Caco-2 (cell line): ENCODE results near the gene SELENOV. TPM values are rescaled to one million over a fixed set of nuclear protein-coding genes. Genes with fewer than 3 reads are reported as not detected.

Source experiments
- BruUV-seq: library from RNA; stranded (reverse); fragments of 400-500 nt; replicated peaks from 2 replicates; lab custom pipeline; 2021; lab: Mats Ljungman, UMichigan
- CTCF ChIA-PET: fragments of 300-600 bp; sonication (Branson Sonifier 250); formaldehyde crosslinking; loops from one replicate; lab custom pipeline; 2022; ENCODE audit warnings: antibody characterized with exemption; lab: Charles Lee
- POLR2A ChIA-PET: fragments of 300-600 bp; sonication (Branson Sonifier 250); formaldehyde crosslinking; loops from one replicate; lab custom pipeline; 2022; ENCODE audit warnings: antibody characterized with exemption; lab: Charles Lee
- DNase-seq, 2 experiments: peaks; one replicate each; pipeline versions ENCODE4 v3.0.0 to v3.0.0-alpha.2; 2020 to 2022
- H3K27me3 ChIP-seq: replicated peaks from 2 replicates; pipeline ENCODE4 v1.6.0; 2011; ENCODE audit warnings: low read length; ENCODE audit not compliant: control insufficient read depth, insufficient read depth
- H3K36me3 ChIP-seq: 2 replicates; pipeline ENCODE4 v1.5.1; 2011; ENCODE audit warnings: low read length; ENCODE audit not compliant: control insufficient read depth, insufficient read depth
- H3K4me1 ChIP-seq: fragments of 250-450 bp; sonication (Bioruptor Pico); 2 replicates; pipeline ENCODE4 v1.5.1; 2020; ENCODE audit warnings: mild to moderate bottlenecking
- H3K4me3 ChIP-seq: 2 replicates; pipeline ENCODE4 v1.5.1; 2011; ENCODE audit warnings: low read depth, mild to moderate bottlenecking, control low read depth, low read length
- H3K9me3 ChIP-seq: fragments of 250-450 bp; sonication (Bioruptor Pico); 2 replicates; pipeline ENCODE4 v1.5.1; 2020; ENCODE audit warnings: mild to moderate bottlenecking, moderate library complexity
- H3K27ac Mint-ChIP-seq: one replicate; pipeline ENCODE4 v1.8.0; 2022; ENCODE audit warnings: mixed read lengths; ENCODE audit not compliant: unreplicated experiment
- H3K27me3 Mint-ChIP-seq: one replicate; pipeline ENCODE4 v1.8.0; 2022; ENCODE audit warnings: mixed read lengths; ENCODE audit not compliant: insufficient read depth, unreplicated experiment
- H3K36me3 Mint-ChIP-seq: one replicate; pipeline ENCODE4 v1.8.0; 2022; ENCODE audit warnings: mild to moderate bottlenecking, mixed read lengths; ENCODE audit not compliant: insufficient read depth, unreplicated experiment
- H3K4me1 Mint-ChIP-seq: one replicate; pipeline ENCODE4 v1.8.0; 2022; ENCODE audit warnings: low read depth, mixed read lengths; ENCODE audit not compliant: unreplicated experiment
- H3K4me3 Mint-ChIP-seq: one replicate; pipeline ENCODE4 v1.8.0; 2022; ENCODE audit warnings: mild to moderate bottlenecking, moderate library complexity, mixed read lengths; ENCODE audit not compliant: unreplicated experiment
- H3K9me3 Mint-ChIP-seq: one replicate; pipeline ENCODE4 v1.8.0; 2022; ENCODE audit warnings: mixed read lengths; ENCODE audit not compliant: unreplicated experiment
- intact Hi-C: fragments of 100-400 bp; cut with micrococcal nuclease; formaldehyde crosslinking; loops from one replicate; pipeline ENCODE4 v1.10.0; 2022; ENCODE audit not compliant: unreplicated experiment
- total RNA-seq: library from RNA; stranded (reverse); gene quantifications from 2 replicates; pipeline ENCODE4 v1.2.3, GENCODE V29; 2022
- TF ChIP-seq, protein P1 (sequence below), 2 experiments: fragments of 200-600 bp in 1 of 2; IDR thresholded peaks; 1 replicate in 1 of 2; 2 replicates in 1 of 2; pipeline versions ENCODE4 v1.5.1 to v1.8.0; 2011 to 2022; ENCODE audit warnings: antibody characterized with exemption in 1 of 2, control low read depth in 1 of 2, inconsistent platforms in 1 of 2, low read depth in 1 of 2, low read length in 1 of 2, mild to moderate bottlenecking in 1 of 2, moderate library complexity in 1 of 2; ENCODE audit not compliant: insufficient read depth in 1 of 2, severe bottlenecking in 1 of 2, unreplicated experiment in 1 of 2

Gene SELENOV
- total RNA-seq, 1 experiment from 2014 or later = 1.6 TPM

DNA sequence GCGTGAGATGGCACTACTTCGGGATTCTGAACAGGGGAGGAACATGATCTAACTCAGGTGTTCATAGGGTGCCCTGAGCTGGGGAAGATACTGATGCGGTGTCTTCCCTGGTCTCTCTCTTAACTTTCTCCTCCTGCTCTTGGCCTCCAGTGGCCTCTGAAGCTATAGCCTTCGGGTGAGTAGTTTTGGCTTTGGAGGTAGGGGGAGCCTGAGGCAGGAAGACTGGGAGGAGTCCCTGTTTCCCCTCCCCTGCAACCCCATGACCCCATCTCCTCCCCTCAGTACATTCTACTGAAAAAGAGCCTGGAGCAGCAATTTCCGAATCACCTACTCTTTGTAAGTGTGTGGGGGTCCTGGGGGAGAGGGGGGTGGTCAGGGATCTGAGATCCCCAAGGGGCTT, 3.5 kb downstream of the SELENOV start:
- ChIA-PET CTCF (interaction anchor here (0.6 to 1.5 kb wide), 2 partner anchors 8 to 15 kb away, joined by 5 to 6 read pairs; no protein-coding TSS in a partner anchor), POLR2A (no interaction called here)
- Mint-ChIP-seq H3K27ac (no peak overlapping the region), H3K9me3 (no peaks in the 10 kb centered on the region), H3K27me3 (peaks cover 5% of the 10 kb centered on the region), H3K4me1 (no peaks in the 10 kb centered on the region), H3K36me3 (no peaks in the 10 kb centered on the region), H3K4me3 (no peak overlapping the region)
- intact Hi-C loops = no loop called here
- no peak for DNase-seq
- no TSS peak for BruUV-seq
- Histone ChIP-seq H3K4me3 (no peak overlapping the region), H3K4me1 (no peaks in the 10 kb centered on the region), H3K36me3 (no peaks in the 10 kb centered on the region), H3K27me3 (no peaks in the 10 kb centered on the region), H3K9me3 (no peaks in the 10 kb centered on the region)
- TF ChIP-seq, protein P1, sequence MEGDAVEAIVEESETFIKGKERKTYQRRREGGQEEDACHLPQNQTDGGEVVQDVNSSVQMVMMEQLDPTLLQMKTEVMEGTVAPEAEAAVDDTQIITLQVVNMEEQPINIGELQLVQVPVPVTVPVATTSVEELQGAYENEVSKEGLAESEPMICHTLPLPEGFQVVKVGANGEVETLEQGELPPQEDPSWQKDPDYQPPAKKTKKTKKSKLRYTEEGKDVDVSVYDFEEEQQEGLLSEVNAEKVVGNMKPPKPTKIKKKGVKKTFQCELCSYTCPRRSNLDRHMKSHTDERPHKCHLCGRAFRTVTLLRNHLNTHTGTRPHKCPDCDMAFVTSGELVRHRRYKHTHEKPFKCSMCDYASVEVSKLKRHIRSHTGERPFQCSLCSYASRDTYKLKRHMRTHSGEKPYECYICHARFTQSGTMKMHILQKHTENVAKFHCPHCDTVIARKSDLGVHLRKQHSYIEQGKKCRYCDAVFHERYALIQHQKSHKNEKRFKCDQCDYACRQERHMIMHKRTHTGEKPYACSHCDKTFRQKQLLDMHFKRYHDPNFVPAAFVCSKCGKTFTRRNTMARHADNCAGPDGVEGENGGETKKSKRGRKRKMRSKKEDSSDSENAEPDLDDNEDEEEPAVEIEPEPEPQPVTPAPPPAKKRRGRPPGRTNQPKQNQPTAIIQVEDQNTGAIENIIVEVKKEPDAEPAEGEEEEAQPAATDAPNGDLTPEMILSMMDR (IDR thresholded peaks at IDR 0.05; ENCODE audit: insufficient read depth in 1 of 2, low read depth in 1 of 2, low read length in 1 of 2, severe bottlenecking in 1 of 2, unreplicated experiment in 1 of 2) = no peak

DNA sequence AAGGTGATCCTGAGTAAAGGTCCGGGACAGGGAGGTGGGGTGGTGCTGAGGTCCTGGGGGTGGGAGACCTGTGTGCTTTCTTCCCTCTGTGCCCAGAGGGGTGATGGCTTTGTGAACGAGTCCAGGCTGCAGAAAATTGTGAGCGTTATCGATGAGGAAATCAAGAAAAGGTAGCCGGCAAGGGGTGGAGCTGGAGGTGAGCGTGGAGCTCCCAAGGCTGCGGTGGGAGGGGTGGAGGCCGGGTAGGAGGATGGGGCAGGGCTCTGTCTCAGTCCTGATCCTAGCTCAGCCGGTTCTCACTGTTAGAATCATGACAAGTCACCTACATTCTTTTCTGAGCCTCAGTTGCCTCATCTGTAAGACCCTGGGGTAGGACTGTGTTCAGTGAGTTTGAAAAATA, 4.0 kb downstream of the SELENOV start:
- Mint-ChIP-seq H3K27me3 (peaks cover 5% of the 10 kb centered on the region), H3K27ac (no peak overlapping the region), H3K4me1 (no peaks in the 10 kb centered on the region), H3K4me3 (no peak overlapping the region), H3K9me3 (no peaks in the 10 kb centered on the region), H3K36me3 (no peaks in the 10 kb centered on the region)
- TF ChIP-seq, protein P1 (IDR thresholded peaks at IDR 0.05; ENCODE audit: insufficient read depth in 1 of 2, low read depth in 1 of 2, low read length in 1 of 2, severe bottlenecking in 1 of 2, unreplicated experiment in 1 of 2) = no peak
- Histone ChIP-seq H3K4me1 (no peaks in the 10 kb centered on the region), H3K4me3 (no peak overlapping the region), H3K27me3 (no peaks in the 10 kb centered on the region), H3K9me3 (no peaks in the 10 kb centered on the region), H3K36me3 (no peaks in the 10 kb centered on the region)
- POLR2A ChIA-PET = no interaction called here
- no TSS peak for BruUV-seq
- DNase-seq = no peak
- CTCF ChIA-PET = interaction anchor here (0.6 to 1.5 kb wide), 2 partner anchors 9 to 16 kb away, joined by 5 to 6 read pairs; no protein-coding TSS in a partner anchor
- intact Hi-C loops = no loop called here

DNA sequence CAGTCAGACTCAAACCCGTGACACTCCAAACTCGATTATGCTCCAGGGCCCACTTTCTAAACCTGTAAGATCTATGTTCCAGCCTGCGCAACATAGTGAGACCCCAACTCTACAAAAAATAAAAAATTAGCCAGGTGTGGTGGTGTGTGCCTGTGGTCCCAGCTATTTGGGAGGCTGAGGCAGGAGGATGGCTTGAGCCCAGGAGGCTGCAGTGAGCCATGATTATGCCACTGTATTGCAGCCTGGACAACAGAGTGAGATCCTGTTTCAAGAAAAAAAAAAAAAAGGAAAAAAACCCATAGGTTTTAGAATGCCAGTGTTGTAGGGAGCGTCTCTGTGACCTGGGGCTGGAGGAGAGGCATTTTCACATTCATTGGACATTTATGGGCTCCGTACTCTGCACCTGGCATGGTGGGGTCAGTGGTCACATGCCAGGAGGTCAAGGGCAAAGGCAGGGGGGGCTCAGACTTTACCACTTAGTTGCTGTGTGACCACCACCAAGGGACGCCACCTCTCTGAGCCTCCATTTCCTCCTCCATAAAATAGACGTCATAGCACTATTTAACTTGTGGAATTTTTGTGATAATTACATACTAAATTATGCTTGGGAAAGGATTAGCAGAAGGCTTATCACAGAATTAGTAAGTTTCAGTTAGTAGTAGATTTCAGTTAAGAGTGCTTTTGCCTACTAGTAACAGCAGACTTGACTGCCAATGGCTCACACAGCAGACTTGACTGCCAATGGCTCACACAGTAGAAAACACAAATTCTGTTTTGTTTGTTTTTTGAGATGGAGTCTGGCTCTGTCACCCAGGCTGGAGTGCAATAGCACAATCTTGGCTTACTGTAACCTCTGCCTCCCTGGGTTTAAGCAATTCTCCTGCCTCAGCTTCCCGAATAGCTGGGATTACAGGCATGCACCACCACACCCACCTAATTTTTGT, 5.9 kb downstream of the SELENOV start:
- TF ChIP-seq, protein P1 (IDR thresholded peaks at IDR 0.05; ENCODE audit: insufficient read depth in 1 of 2, low read depth in 1 of 2, low read length in 1 of 2, severe bottlenecking in 1 of 2, unreplicated experiment in 1 of 2) = no peak
- CTCF ChIA-PET = no interaction called here
- no TSS peak for BruUV-seq
- Mint-ChIP-seq H3K27me3 (peaks cover 5% of the 10 kb centered on the region), H3K36me3 (no peaks in the 10 kb centered on the region), H3K9me3 (no peaks in the 10 kb centered on the region), H3K4me1 (no peaks in the 10 kb centered on the region), H3K27ac (no peak overlapping the region), H3K4me3 (no peak overlapping the region)
- POLR2A ChIA-PET = no interaction called here
- intact Hi-C loops = no loop called here
- Histone ChIP-seq H3K9me3 (no peaks in the 10 kb centered on the region), H3K4me3 (no peak overlapping the region), H3K27me3 (no peaks in the 10 kb centered on the region), H3K36me3 (no peaks in the 10 kb centered on the region), H3K4me1 (no peaks in the 10 kb centered on the region)
- no peak for DNase-seq
